Upper lobe of right lung (tissue), 1 donor: ENCODE results near the gene KCNMA1. TPM values are rescaled to one million over a fixed set of nuclear protein-coding genes. Genes with fewer than 3 reads are reported as not detected.

Source experiments
- ATAC-seq: fragments of 200-7000 bp; cut with Tn5 transposase; one replicate; pipeline ENCODE4 v1.9.1; 2020; ENCODE audit warnings: mild to moderate bottlenecking, moderate library complexity
- DNase-seq: peaks from one replicate; pipeline ENCODE4 v3.0.0-alpha.2; 2020
- H3K27ac ChIP-seq: fragments of 200-600 bp; one replicate; pipeline ENCODE4 v1.8.0; 2022
- H3K27me3 ChIP-seq: fragments of 200-600 bp; one replicate; pipeline ENCODE4 v1.8.0; 2022; ENCODE audit warnings: mild to moderate bottlenecking
- H3K36me3 ChIP-seq: fragments of 200-600 bp; one replicate; pipeline ENCODE4 v1.8.0; 2022
- H3K4me1 ChIP-seq: fragments of 200-600 bp; one replicate; pipeline ENCODE4 v1.8.0; 2022
- H3K4me3 ChIP-seq: fragments of 200-600 bp; one replicate; pipeline ENCODE4 v1.8.0; 2022; ENCODE audit warnings: mild to moderate bottlenecking
- H3K9me3 ChIP-seq: fragments of 200-600 bp; one replicate; pipeline ENCODE4 v1.8.0; 2022
- CTCF ChIP-seq: fragments of 200-600 bp; IDR thresholded peaks from one replicate; pipeline ENCODE4 v1.8.0; 2022; ENCODE audit warnings: antibody characterized with exemption
- intact Hi-C: fragments of 100-400 bp; cut with DNase I; formaldehyde crosslinking; loops from one replicate; pipeline ENCODE4 v1.11.0; 2022
- total RNA-seq: library from RNA; stranded (reverse); fragmentation: NEBNext Ultra II Directional; extraction: Animal tissue kit (Norgen Biotek cat#: 25700); gene quantifications from one replicate; pipeline ENCODE4 v1.2.1, GENCODE V29; 2021
- donor health status: DM: no; HTN: yes; CAD: no; lungs with severe emphysema.

The KCNMA1 gene
- total RNA-seq, 1 donor from 2014 or later = 26.3 TPM

- no peak overlapping the region for H3K27ac ChIP-seq
- TF ChIP-seq CTCF = no peak
- no peaks in the 10 kb centered on the region for H3K36me3 ChIP-seq
- intact Hi-C loops = no loop called here
- H3K4me3 ChIP-seq = no peak overlapping the region
- ATAC-seq (no peak), DNase-seq (no peak)
- no peaks in the 10 kb centered on the region for H3K9me3 ChIP-seq
- H3K4me1 ChIP-seq = no peaks in the 10 kb centered on the region
- no peaks in the 10 kb centered on the region for H3K27me3 ChIP-seq
These were observed 281.8 kb downstream of the KCNMA1 start for GRCh38 chr10:77355844-77356243.

- no peak for ATAC-seq
- Histone ChIP-seq H3K9me3 (no peaks in the 10 kb centered on the region), H3K27ac (no peak overlapping the region), H3K4me3 (no peak overlapping the region), H3K36me3 (no peaks in the 10 kb centered on the region), H3K27me3 (no peaks in the 10 kb centered on the region), H3K4me1 (no peaks in the 10 kb centered on the region)
- intact Hi-C loops = no loop called here
- no peak for TF ChIP-seq CTCF
- DNase-seq = no peak
These were observed 286.2 kb downstream of the KCNMA1 start for GRCh38 chr10:77351386-77351785.

- Histone ChIP-seq H3K27me3 (no peaks in the 10 kb centered on the region), H3K36me3 (no peaks in the 10 kb centered on the region), H3K27ac (no peak overlapping the region), H3K4me1 (no peaks in the 10 kb centered on the region), H3K4me3 (no peak overlapping the region), H3K9me3 (no peaks in the 10 kb centered on the region)
- ATAC-seq = peak; percentile 59
- TF ChIP-seq CTCF = no peak
- intact Hi-C loops = no loop called here
- no peak for DNase-seq
These were observed 286.9 kb downstream of the KCNMA1 start for GRCh38 chr10:77350711-77351119.

- H3K4me1 ChIP-seq = no peaks in the 10 kb centered on the region
- DNase-seq (no peak), ATAC-seq (no peak)
- H3K27me3 ChIP-seq = no peaks in the 10 kb centered on the region
- H3K4me3 ChIP-seq = no peak overlapping the region
- H3K9me3 ChIP-seq = no peaks in the 10 kb centered on the region
- no peaks in the 10 kb centered on the region for H3K36me3 ChIP-seq
- no peak for TF ChIP-seq CTCF
- H3K27ac ChIP-seq = no peak overlapping the region
- intact Hi-C loops = no loop called here
These were observed 287.5 kb downstream of the KCNMA1 start for GRCh38 chr10:77350134-77350533.

- H3K27me3 ChIP-seq = no peaks in the 10 kb centered on the region
- no peak for TF ChIP-seq CTCF
- DNase-seq (no peak), ATAC-seq (no peak)
- no peaks in the 10 kb centered on the region for H3K4me1 ChIP-seq
- no peaks in the 10 kb centered on the region for H3K36me3 ChIP-seq
- no peak overlapping the region for H3K27ac ChIP-seq
- H3K4me3 ChIP-seq = no peak overlapping the region
- intact Hi-C loops = no loop called here
- H3K9me3 ChIP-seq = no peaks in the 10 kb centered on the region
These were observed 288.4 kb downstream of the KCNMA1 start for GRCh38 chr10:77349226-77349625.

- no peaks in the 10 kb centered on the region for H3K4me1 ChIP-seq
- no peaks in the 10 kb centered on the region for H3K36me3 ChIP-seq
- H3K9me3 ChIP-seq = no peaks in the 10 kb centered on the region
- no peak overlapping the region for H3K27ac ChIP-seq
- DNase-seq (no peak), ATAC-seq (no peak)
- no peak for TF ChIP-seq CTCF
- no peaks in the 10 kb centered on the region for H3K27me3 ChIP-seq
- H3K4me3 ChIP-seq = no peak overlapping the region
- intact Hi-C loops = no loop called here
These were observed 288.9 kb downstream of the KCNMA1 start for GRCh38 chr10:77348751-77349150.
